HepG2 (cell line): Measurements from ENCODE around the gene CD244. TPM values are rescaled to one million over a fixed set of nuclear protein-coding genes. Genes with fewer than 3 reads are reported as not detected.

ENCODE experiments used
- ATAC-seq: fragments of 200-7000 bp; cut with Tn5 transposase; 3 replicates; pipeline ENCODE4 v1.9.1; 2020; ENCODE audit warnings: mild to moderate bottlenecking, moderate library complexity
- Bru-seq: library from RNA; stranded (reverse); fragments of 400-500 nt; gene quantifications from one replicate; lab custom pipeline; 2021; lab: Mats Ljungman, UMichigan
- BruChase-seq, 2 experiments: library from RNA; stranded (reverse); fragments of 400-500 nt; gene quantifications; one replicate each; lab custom pipeline; 2021; lab: Mats Ljungman, UMichigan
- BruUV-seq: library from RNA; stranded (reverse); fragments of 400-500 nt; replicated peaks from 2 replicates; lab custom pipeline; 2021; lab: Mats Ljungman, UMichigan
- CTCF ChIA-PET: fragments of 300-600 bp; formaldehyde crosslinking; extraction: SDS; loops from one replicate; lab custom pipeline; 2021; ENCODE audit warnings: low total read pairs, inconsistent platforms, low intra/inter-chr PET ratio; lab: Yijun Ruan, JAX
- POLR2A ChIA-PET: fragments of 350-600 bp; sonication (Branson Sonifier 250); formaldehyde crosslinking; loops from one replicate; lab custom pipeline; 2020; ENCODE audit warnings: antibody characterized with exemption, inconsistent platforms; lab: Yijun Ruan, JAX
- DNase-seq: peaks from one replicate; pipeline ENCODE4 v3.0.0-alpha.2; 2015; ENCODE audit warnings: low spot score
- FAIRE-seq: peaks from 3 replicates; lab custom pipeline; 2011; peaks lifted over from hg19 to GRCh38; lab: Jason Lieb, UNC
- H2AFZ ChIP-seq: one replicate; pipeline ENCODE4 v1.6.1; 2011; ENCODE audit warnings: low read length, inconsistent platforms
- H3K27ac ChIP-seq: fragments of 300-600 bp; 3 replicates; pipeline ENCODE4 v1.8.0; 2011; ENCODE audit warnings: mixed run types, mild to moderate bottlenecking, mixed read lengths, low read length, inconsistent platforms; ENCODE audit not compliant: insufficient read depth; ENCODE audit errors: extremely low read length
- H3K27me3 ChIP-seq, 2 experiments: fragments of 200-600 bp in 1 of 2; 2 replicates in 1 of 2; 3 replicates in 1 of 2; pipeline versions ENCODE4 v1.6.0 to v1.8.0; 2011; ENCODE audit warnings: low read length in 2 of 2, mild to moderate bottlenecking in 2 of 2, moderate library complexity in 2 of 2, inconsistent platforms in 1 of 2; ENCODE audit not compliant: insufficient read depth in 2 of 2, control insufficient read depth in 1 of 2
- H3K36me3 ChIP-seq, 2 experiments: fragments of 200-600 bp in 1 of 2; replicated peaks in 1 of 2; 2 replicates in 1 of 2; 3 replicates in 1 of 2; pipeline versions ENCODE4 v1.5.1 to v1.8.0; 2011; ENCODE audit warnings: low read length in 2 of 2, inconsistent platforms in 1 of 2; ENCODE audit not compliant: insufficient read depth in 2 of 2, control insufficient read depth in 1 of 2
- H3K4me1 ChIP-seq: 2 replicates; pipeline ENCODE4 v1.5.1; 2012; ENCODE audit warnings: low read length, inconsistent platforms; ENCODE audit not compliant: insufficient read depth
- H3K4me2 ChIP-seq: 2 replicates; pipeline ENCODE4 v1.6.0; 2011; ENCODE audit warnings: low read depth, low read length, inconsistent platforms
- H3K4me3 ChIP-seq, 3 experiments: fragments of 200-600 bp in 1 of 3; sonication (generic), shearing (Covaris generic) in 1 of 3; replicated peaks in 1 of 3; 2 replicates each; pipeline ENCODE4 v1.5.1; 2011 to 2016; ENCODE audit warnings: low read length in 3 of 3, inconsistent platforms in 2 of 3, low read depth in 2 of 3, mild to moderate bottlenecking in 2 of 3, control low read depth in 1 of 3, mixed read lengths in 1 of 3; ENCODE audit not compliant: insufficient read depth in 1 of 3
- H3K79me2 ChIP-seq: one replicate; pipeline ENCODE4 v1.6.1; 2011; ENCODE audit warnings: low read length, inconsistent platforms; ENCODE audit not compliant: insufficient read depth
- H3K9ac ChIP-seq: 2 replicates; pipeline ENCODE4 v1.6.0; 2011; ENCODE audit warnings: mild to moderate bottlenecking, low read depth, low read length, inconsistent platforms; ENCODE audit not compliant: insufficient read depth
- H3K9me3 ChIP-seq: 2 replicates; pipeline ENCODE4 v1.5.1; 2012; ENCODE audit warnings: mild to moderate bottlenecking, low read length
- H4K20me1 ChIP-seq: 2 replicates; pipeline ENCODE4 v1.6.0; 2011; ENCODE audit warnings: inconsistent platforms, mild to moderate bottlenecking, low read length, moderate library complexity; ENCODE audit not compliant: insufficient read depth
- SCMH1 ChIP-seq: sonication (generic); formaldehyde crosslinking; IDR thresholded peaks from 2 replicates; pipeline ENCODE4 v1.9.0; 2021; ENCODE audit warnings: missing genetic modification reagents, mild to moderate bottlenecking, borderline replicate concordance
- ZSCAN29 ChIP-seq: sonication (generic); formaldehyde crosslinking; conservative IDR thresholded peaks from 2 replicates; pipeline ENCODE4 v1.4.0; 2020; ENCODE audit warnings: mild to moderate bottlenecking, missing genetic modification reagents
- WGBS: methylation state at CpG from one replicate; pipeline ENCODE4 v1.1.6; 2017; ENCODE audit warnings: low lambda C conversion rate; 5-methylcytosine and 5-hydroxymethylcytosine counted together
- in situ Hi-C: cut with HindIII; loops from 2 replicates; pipeline ENCODE4 v1.10.0; 2017; ENCODE audit warnings: low pct_unique_long_range_greater_than_20kb; ENCODE audit not compliant: extremely low pct_ligation_motif_present
- intact Hi-C: fragments of 100-400 bp; cut with micrococcal nuclease; formaldehyde crosslinking; loops from one replicate; pipeline ENCODE4 v1.10.0; 2022; ENCODE audit not compliant: unreplicated experiment
- long read RNA-seq, 2 experiments: library from RNA in 1 of 2; library from polyadenylated mRNA in 1 of 2; stranded (forward) in 1 of 2; unstranded in 1 of 2; transcript quantifications; one replicate each; pipeline ENCODE4 v2.0.0, GENCODE V29; 2019 to 2022
- polyA minus RNA-seq, 3 experiments: library from RNA; depleted of rRNA, polyadenylated mRNA; stranded (reverse); fragments of >200 nt; gene quantifications; 2 replicates each; pipeline ENCODE4 v1.2.3, GENCODE V29; 2011; ENCODE audit warnings: low replicate concordance in 1 of 3
- polyA plus RNA-seq, 8 experiments: library from polyadenylated mRNA; depleted of rRNA in 3 of 8; stranded (reverse) in 7 of 8; unstranded in 1 of 8; fragments of >200 nt; fragmentation: Illumina TruSeq in 4 of 8; extraction: Trizol in 4 of 8; gene quantifications; 2 replicates each; pipeline versions ENCODE4 v1.2.1 to v1.2.3, GENCODE V29; 2011 to 2016; ENCODE audit warnings: low read depth in 4 of 8, missing spikeins in 1 of 8, mixed read lengths in 1 of 8; ENCODE audit not compliant: insufficient read depth in 1 of 8
- total RNA-seq, 5 experiments: library from RNA; depleted of rRNA; stranded (reverse); fragments of >200 nt; fragmentation: Illumina TruSeq; extraction: Trizol; gene quantifications; 2 replicates each; pipeline ENCODE4 v1.2.3, GENCODE V29; 2016; ENCODE audit warnings: low read depth in 1 of 5

CD244 gene, protein sequence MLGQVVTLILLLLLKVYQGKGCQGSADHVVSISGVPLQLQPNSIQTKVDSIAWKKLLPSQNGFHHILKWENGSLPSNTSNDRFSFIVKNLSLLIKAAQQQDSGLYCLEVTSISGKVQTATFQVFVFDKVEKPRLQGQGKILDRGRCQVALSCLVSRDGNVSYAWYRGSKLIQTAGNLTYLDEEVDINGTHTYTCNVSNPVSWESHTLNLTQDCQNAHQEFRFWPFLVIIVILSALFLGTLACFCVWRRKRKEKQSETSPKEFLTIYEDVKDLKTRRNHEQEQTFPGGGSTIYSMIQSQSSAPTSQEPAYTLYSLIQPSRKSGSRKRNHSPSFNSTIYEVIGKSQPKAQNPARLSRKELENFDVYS
- total RNA-seq (2016; rRNA removed; fragmentation: Illumina TruSeq; extraction: Trizol) (0.09 TPM in 1 of 2 replicates, not detected in the other), polyA plus RNA-seq (2011; rRNA removed) (not detected in 2 replicates), polyA minus RNA-seq (2011; rRNA and poly(A)+ RNA removed; ENCODE audit: low replicate concordance) (not detected in 2 replicates), Bru-seq, nascent RNA (percentile 4 among the genes with signal in this experiment), BruChase-seq, experiment 1, labeled RNA remaining after a 6-hour chase (not detected), BruChase-seq, experiment 2, labeled RNA remaining after a 2-hour chase (percentile 6 among the genes with signal in this experiment)
- not detected in 2 replicates for total RNA-seq (2016; cell fraction: cytosol; rRNA removed; fragmentation: Illumina TruSeq; extraction: Trizol; ENCODE audit: low read depth)
- 0.11 TPM in 1 of 2 replicates, not detected in the other for total RNA-seq (2016; cell fraction: insoluble cytoplasmic fraction; rRNA removed; fragmentation: Illumina TruSeq; extraction: Trizol)
- 0.10 TPM in 1 of 2 replicates, not detected in the other for total RNA-seq (2016; cell fraction: membrane; rRNA removed; fragmentation: Illumina TruSeq; extraction: Trizol)
- total RNA-seq (2016; cell fraction: nucleus; rRNA removed; fragmentation: Illumina TruSeq; extraction: Trizol), result 0.28 TPM in 1 of 2 replicates, not detected in the other
- polyA plus RNA-seq (2011; cell fraction: cytosol; rRNA removed), result 0.04 TPM in 1 of 2 replicates, not detected in the other
- polyA plus RNA-seq (2011; cell fraction: nucleus; rRNA removed), result not detected in 2 replicates
- polyA plus RNA-seq (2012), result not detected in 2 replicates
- not detected in 2 replicates for polyA plus RNA-seq (2016; cell fraction: cytosol; fragmentation: Illumina TruSeq; extraction: Trizol; ENCODE audit: low read depth)
- polyA plus RNA-seq (2016; cell fraction: insoluble cytoplasmic fraction; fragmentation: Illumina TruSeq; extraction: Trizol; ENCODE audit: low read depth), result not detected in 2 replicates
- polyA plus RNA-seq (2016; cell fraction: membrane; fragmentation: Illumina TruSeq; extraction: Trizol; ENCODE audit: low read depth), result 0.07 TPM in 2 replicates
- 0.19 TPM in 1 of 2 replicates, not detected in the other for polyA plus RNA-seq (2016; cell fraction: nucleus; fragmentation: Illumina TruSeq; extraction: Trizol; ENCODE audit: insufficient read depth, low read depth)
- not detected in 2 replicates for polyA minus RNA-seq (2011; cell fraction: cytosol; rRNA and poly(A)+ RNA removed)
- polyA minus RNA-seq (2011; cell fraction: nucleus; rRNA and poly(A)+ RNA removed), result not detected in 2 replicates
- long read RNA-seq, experiment 1, result 0 reads
- long read RNA-seq, experiment 2, result 0 reads

- Histone ChIP-seq H3K4me1 (peaks cover 34% of the 10 kb centered on the region), H3K9ac (no peak within 1 kb of the TSS), H3K27me3 (no peaks in the 10 kb centered on the region), H4K20me1 (no peaks in the 10 kb centered on the region), H3K4me2 (peak within 1 kb of the TSS; percentile 39), H3K79me2 (no peaks in the 10 kb centered on the region), H3K27ac (no peak within 1 kb of the TSS), H3K9me3 (no peaks in the 10 kb centered on the region), H3K36me3 (no peaks in the 10 kb centered on the region)
- POLR2A ChIA-PET, result no interaction called here
- CTCF ChIA-PET, result no interaction called here
- 12% methylated on average over 8 of the region's 12 CpGs for WGBS
- intact Hi-C loops (no loop called here), in situ Hi-C loops (no loop called here)
- ATAC-seq (peak; percentile 43), FAIRE-seq (no peak)
- no TSS peak for BruUV-seq
- TF ChIP-seq ZSCAN29 (CRISPR knock-in tag), result no peak
- no peak for TF ChIP-seq SCMH1 (CRISPR knock-in tag)
- TF ChIP-seq, all 625 proteins: peak for 0
- no peak for DNase-seq
- Histone ChIP-seq H3K4me3 (peak within 1 kb of the TSS in 1 of 3 experiments; percentile 12; a peak in 1 of 6 replicates), H2AFZ (no peak within 1 kb of the TSS)
Measured at GRCh38 chr1:160862203-160863060, at the start of gene CD244. CD244 (minus strand) TSS chr1:160862887; CDS start chr1:160862677, 210 bp downstream.
